ENCODE results near the gene KLF17. TPM values are rescaled to one million over a fixed set of nuclear protein-coding genes. Genes with fewer than 3 reads are reported as not detected.

KLF17 gene
- total and polyA plus RNA-seq, 9 donors, result 0.05 to 0.40 (median 0.16) TPM; not detected in 5

DNA sequence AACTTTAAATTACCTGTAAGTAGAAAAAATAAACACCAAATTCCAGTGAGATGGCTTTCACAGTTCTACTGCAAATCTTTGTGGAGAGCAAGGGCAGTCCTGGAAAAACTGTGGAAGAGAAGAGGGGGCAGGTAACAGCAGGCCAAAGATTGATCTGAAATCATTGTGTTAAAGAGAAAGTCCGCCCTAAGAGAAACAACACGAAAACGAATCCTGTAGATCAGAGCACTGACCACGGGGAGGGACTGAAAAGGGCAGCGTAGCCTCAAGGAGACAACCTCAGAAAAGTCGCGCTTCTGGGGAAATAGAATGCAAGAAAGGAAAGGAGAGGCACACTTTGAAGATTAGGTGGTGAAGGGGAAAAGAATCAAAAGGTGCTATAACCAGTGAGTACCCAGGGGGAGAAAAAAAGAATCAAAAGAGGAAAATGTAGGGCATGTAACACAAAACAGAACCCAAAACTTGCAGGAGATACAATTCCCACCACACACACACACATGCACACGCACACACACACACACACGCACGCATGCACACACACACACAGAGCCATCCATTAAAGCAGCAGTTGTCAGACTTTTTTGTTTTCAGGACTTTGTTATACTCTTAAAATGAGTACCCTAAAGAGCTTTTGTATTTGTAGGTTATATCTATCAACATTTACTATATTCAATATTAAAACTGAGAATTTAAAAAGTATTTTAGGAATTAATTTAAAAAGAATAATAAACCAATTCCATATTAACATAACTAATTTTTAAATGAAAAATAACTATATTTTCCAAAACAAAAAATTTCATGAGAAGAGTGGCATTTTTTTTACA, 28.0 kb upstream of the KLF17 start:
- no peaks in the 10 kb centered on the region for H3K9me3 ChIP-seq
- no peaks in the 10 kb centered on the region for H3K36me3 ChIP-seq
- no peak overlapping the region for H3K27ac ChIP-seq
- DNase-seq, result no peak
- H3K4me3 ChIP-seq, result no peak overlapping the region
- intact Hi-C loops (cut with DNase I), result no loop called here
- H3K27me3 ChIP-seq, result no peaks in the 10 kb centered on the region
- 73 to 81% (median 78%) methylated on average over 10 of the region's 10 CpGs for WGBS, 3 donors
- no peaks in the 10 kb centered on the region for H3K4me1 ChIP-seq (ENCODE audit: insufficient read depth)
- TF ChIP-seq CTCF (IDR thresholded peaks at IDR 0.05), result no peak
- no peak for TF ChIP-seq POLR2A (IDR thresholded peaks at IDR 0.05)
- no peak for TF ChIP-seq EP300 (IDR thresholded peaks at IDR 0.05)

DNA sequence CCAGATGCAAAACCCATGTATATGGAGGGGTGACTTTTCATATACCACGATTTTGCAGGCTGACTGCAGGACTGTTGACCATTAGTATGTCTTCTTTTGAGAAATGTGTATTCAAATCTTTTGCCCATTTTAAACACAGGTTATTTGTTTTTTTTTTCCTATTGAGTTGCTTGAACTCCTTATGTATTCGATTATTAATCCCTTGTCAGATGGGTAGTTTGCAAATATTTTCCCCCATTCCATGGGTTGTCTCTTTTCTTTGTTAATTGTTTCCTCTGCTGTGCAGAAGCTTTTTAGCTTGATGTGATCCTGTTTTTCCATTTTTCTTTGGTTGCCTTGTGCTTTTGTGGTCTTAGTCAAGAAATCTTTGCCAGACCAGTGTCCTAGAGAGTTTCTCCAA, 24.6 kb upstream of the KLF17 start:
- Histone ChIP-seq H3K9me3 (no peaks in the 10 kb centered on the region), H3K36me3 (no peaks in the 10 kb centered on the region), H3K4me1 (ENCODE audit: insufficient read depth) (no peaks in the 10 kb centered on the region), H3K27ac (no peak overlapping the region), H3K27me3 (no peaks in the 10 kb centered on the region), H3K4me3 (no peak overlapping the region)
- WGBS, 3 donors, result 84 to 97% (median 89%) methylated on average over 2 of the region's 2 CpGs
- TF ChIP-seq EP300 (IDR thresholded peaks at IDR 0.05) (no peak), CTCF (IDR thresholded peaks at IDR 0.05) (no peak), POLR2A (IDR thresholded peaks at IDR 0.05) (no peak)
- no peak for DNase-seq
- intact Hi-C loops (cut with DNase I), result no loop called here

DNA sequence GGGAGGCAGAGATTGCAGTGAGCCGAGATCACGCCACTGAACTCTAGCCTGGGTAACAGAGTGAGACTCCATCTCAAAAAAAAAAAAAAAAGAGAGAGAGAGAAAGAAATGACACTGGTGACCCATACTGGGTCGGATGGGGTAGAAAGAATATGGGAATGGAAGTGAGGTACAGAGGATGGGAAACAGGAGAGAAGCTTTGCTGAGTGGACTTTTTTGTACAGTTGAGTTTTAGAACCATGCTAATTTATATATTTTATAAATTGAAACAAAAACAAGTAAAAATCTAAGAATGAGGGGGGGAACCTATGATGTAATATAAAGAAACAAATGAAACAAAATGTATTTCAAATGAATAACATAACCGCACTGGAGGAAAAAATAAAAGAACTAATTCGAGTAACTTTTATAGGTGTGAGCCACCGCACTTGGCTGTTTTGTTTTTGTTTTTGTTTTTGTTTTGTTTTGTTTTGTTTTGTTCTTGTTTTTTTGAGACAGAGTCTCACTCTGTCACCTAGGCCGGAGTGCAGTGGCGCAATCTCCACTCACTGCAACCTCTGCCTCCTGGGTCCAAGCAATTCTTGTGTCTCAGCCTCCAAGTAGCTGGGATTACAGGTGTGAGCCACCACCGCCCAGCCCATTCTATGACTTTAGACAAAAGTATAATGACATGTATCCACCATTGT, 18.3 kb upstream of the KLF17 start:
- Histone ChIP-seq H3K4me1 (ENCODE audit: insufficient read depth) (no peaks in the 10 kb centered on the region), H3K4me3 (no peak overlapping the region), H3K27ac (no peak overlapping the region), H3K36me3 (no peaks in the 10 kb centered on the region), H3K27me3 (no peaks in the 10 kb centered on the region), H3K9me3 (no peaks in the 10 kb centered on the region)
- intact Hi-C loops (cut with DNase I), result no loop called here
- 84 to 91% (median 85%) methylated on average over 9 of the region's 9 CpGs for WGBS, 3 donors
- no peak for TF ChIP-seq EP300 (IDR thresholded peaks at IDR 0.05)
- no peak for TF ChIP-seq POLR2A (IDR thresholded peaks at IDR 0.05)
- no peak for TF ChIP-seq CTCF (IDR thresholded peaks at IDR 0.05)
- DNase-seq, result no peak

DNA sequence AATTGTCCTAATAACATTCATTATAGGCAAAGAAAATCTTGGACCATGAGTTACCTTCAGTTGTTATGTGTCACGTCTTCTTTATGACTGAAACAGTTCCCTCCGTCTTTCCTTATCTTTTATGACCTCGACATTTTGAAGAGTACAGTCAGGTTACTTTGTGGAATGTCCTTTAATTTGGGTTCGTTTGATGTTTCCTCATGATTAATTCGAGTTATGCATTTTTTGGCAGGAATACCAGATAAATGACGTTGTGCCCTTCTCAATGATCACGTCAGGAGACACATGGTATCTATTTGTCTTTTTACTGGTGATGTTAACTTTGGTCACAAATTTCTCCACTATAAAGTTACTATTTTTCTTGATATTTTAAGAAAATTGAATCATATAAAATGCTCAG, 17.3 kb upstream of the KLF17 start:
- no peaks in the 10 kb centered on the region for H3K4me1 ChIP-seq (ENCODE audit: insufficient read depth)
- TF ChIP-seq EP300 (IDR thresholded peaks at IDR 0.05) (no peak), POLR2A (IDR thresholded peaks at IDR 0.05) (no peak), CTCF (IDR thresholded peaks at IDR 0.05) (no peak)
- no peaks in the 10 kb centered on the region for H3K27me3 ChIP-seq
- no peak for DNase-seq
- no peak overlapping the region for H3K27ac ChIP-seq
- H3K36me3 ChIP-seq, result no peaks in the 10 kb centered on the region
- intact Hi-C loops (cut with DNase I), result no loop called here
- H3K4me3 ChIP-seq, result no peak overlapping the region
- H3K9me3 ChIP-seq, result no peaks in the 10 kb centered on the region
- 39 to 47% (median 43%) methylated on average over 7 of the region's 7 CpGs for WGBS, 3 donors

All from ovary (tissue), 9 donors.